Stimulated activated CD8-positive, alpha-beta memory T cell treated with anti-CD3 and anti-CD28 coated beads, Interleukin-7, amount 100 ng/mL, for 4 hours (primary cell): Measurements from ENCODE around the gene PARP1.

ENCODE experiments used
- DNase-seq, 2 donors: peaks; one replicate each; pipeline ENCODE4 v3.0.0-alpha.2; 2020; ENCODE audit warnings: low read depth in 2 of 2

PARP1 gene

DNA sequence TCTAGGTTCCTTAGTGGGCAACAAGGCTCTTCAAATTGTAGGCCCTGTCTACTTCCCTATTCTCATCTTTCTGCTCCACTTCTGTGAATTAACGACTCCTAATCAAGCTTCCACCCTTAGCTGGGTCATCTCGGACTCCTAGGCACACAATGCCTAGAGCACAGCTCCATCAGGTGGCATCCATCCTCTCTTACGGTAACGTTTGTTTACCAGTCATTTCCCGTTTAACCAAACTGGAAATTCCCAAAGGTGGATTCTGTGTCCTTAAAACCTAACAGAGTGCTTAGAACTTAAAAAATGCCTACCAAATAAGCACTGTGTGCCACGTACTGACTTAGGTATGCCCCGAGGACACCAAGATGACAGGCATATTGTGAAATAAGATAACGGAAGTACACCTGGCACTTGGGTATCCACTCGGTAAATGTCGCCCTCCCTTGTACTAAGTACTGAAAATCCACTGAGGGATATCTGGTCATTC lies 1.5 kb downstream of the PARP1 start:
- DNase-seq, result no peak

DNA sequence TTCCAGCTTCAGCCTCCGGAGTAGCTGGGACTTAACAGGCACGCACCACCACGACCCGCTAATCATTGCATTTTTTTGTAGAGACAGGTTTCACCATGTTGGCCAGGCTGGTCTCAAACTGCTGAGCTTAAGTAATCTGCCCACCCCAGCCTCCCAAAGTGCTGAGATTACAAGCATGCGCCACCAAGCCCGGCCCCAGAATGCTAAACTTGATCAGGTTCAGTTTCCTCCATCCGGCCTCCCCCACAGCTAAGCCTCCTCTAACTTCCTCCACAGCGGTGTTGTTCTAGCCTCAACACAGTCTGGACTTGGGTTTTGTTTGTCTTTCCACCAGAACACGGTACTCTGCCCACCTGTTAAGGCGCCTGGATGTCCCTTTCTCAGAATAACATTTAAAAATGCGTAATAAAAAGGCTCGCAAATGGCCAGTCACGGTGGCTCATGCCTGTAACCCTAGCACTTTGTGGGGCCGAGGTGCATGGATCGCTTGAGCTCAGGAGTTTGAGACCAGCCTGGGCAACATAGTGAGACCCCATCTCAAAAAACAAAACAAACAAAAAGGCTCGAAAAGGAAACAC lies 2.4 kb downstream of the PARP1 start:
- DNase-seq, result no peak

DNA sequence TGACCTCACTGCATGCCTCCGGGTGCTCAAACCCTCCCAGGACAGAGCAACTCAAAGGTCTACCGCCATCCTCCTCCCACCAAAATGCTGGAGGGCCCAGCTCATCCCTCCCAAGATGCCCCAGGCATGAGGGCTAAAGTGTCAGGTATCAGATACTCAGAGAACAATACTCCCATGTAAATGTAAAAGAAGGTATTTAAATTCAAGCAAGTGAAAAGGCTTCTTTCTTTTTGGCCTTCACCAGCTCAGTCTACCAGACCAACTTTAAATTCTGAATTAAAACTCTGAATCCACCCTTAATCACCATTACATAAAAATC lies 3.0 kb downstream of the PARP1 start:
- DNase-seq, result no peak

DNA sequence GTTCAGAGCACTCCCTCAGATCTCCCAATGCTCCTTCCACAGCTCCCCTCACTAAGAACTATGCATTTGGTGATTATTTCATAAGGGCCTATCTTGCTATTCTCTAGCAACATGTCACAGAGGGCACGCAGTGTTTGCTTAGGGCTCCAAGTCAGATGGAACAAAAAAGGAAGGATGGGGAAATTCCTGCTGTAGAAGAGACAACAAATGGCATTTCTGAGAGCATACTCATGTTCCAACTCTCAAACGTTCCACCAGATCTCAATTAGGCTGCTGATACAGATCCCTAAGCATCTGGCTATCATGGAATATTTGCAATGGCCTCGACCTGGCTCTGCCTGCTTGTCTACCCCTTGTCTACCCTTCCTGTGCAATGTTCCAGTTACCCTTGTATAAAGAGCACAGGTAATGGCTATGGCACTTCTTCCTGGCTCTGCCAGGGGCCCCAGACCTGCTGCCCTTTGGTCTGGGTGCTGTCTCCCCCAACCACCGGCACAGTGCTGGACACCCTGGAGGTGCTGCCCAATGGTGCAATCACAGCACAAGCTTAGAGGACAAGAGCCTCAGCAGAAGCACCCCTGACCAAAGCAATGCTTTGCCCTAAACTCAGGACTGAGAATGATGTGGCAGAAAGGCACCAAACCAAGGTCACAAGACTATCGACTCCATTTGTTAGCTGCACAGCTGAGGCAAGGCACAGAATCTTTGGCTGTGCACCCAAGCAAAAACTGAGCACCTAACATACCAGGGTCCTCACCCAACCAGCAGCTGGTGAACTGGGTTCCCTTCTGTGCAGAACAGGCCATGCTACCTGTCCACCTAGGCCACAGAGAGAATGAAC lies 3.6 kb downstream of the PARP1 start:
- no peak for DNase-seq

DNA sequence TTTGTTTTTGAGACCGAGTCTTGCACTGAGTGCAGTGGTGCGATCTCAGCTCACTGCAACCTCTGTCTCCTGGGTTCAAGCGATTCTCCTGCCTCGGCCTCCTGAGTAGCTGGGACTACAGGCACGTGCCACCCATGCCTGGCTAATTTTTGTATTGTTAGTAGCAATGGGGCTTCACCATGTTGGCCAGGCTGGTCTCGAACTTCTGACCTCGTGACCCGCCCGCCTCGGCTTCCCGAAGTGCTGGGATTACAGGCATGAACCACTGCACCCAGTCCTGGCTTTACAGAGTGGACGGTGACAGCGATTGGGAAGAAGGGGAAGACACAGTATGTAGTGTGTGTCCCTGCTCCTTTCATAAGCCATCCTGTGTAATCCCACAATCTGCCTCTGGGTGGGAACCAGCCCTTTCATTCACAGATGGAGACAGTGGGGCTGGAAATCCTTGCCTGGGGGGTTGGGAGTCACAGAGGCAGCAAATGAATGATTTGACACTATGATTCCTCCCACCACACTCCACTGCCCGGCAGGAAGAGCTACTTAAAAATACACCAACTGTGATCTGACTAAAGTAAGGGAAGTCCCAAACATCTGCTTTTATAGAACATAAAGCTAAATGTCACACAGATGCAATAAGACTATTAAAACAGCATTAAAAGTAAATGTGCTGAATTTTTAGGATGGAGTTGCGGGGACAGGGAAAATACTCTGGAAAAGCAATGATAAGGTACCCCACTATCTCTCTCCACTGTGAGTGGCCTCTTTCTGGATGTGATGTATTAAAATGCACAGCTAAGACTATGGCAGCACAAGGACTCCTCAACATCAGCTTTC lies 4.5 kb downstream of the PARP1 start:
- DNase-seq, result no peak

DNA sequence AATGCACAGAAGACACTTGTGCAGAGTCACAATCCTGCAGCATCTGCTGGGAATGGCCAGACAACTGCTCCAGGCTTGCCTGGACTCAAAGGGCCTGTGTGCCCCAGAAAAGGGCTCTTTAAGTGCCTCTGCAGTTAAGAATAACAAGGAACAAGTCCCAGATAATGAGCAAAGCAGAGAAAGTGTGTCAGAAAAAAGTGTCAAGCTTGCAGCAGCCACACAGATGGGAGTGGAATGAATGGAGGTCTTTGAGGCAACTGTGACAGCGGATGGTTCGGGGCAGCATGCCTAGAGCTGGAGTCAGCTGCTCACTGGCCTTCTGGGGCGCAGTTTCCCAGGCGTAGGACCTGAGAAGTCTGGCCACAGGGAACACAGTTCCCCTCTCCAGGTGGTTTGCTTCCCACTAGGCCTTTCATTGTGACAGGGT lies 5.1 kb downstream of the PARP1 start:
- DNase-seq, result no peak

DNA sequence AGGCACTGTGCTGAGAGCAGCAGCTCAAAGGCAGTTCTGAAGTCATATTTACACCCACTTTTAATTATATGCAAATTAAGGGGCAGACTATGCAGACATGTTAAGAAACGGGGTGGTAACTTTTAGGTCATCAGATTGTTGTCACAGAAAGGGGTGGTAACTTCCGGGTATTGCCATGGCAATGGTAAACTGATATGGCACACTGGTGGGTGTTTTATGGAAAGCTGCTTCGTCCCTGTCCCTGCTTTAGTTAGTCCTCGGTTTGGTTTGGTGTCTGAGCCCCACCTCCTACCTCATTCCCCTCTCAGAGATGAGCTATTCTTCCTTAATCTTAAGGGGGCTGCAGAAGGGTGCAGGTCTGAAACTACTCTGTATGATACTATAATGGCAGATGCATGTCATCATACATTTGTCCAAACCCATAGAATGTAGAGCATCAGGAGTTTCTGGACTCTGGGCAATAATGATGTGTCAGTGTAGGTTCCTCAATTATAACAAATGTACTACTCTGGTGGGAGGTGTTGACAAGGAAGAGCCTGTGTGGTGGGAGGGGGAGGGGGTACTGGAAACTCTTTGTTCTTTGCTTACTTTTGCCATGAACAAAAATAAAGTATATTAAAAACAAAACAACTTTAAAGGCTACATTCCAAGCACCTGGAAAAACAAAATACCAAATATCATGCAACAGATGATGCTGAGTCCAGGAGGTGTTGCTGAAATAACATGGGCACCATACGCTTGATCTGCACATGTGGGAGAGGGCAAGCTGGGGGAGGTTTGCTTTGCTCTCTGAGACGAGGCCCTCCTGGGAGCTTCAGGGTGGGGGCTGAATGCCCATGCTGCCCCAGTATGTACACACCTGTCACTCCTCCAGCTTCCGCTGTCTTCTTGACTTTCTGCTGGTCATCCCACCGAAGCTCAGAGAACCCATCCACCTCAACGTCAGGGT lies 6.3 kb downstream of the PARP1 start:
- DNase-seq, result no peak

DNA sequence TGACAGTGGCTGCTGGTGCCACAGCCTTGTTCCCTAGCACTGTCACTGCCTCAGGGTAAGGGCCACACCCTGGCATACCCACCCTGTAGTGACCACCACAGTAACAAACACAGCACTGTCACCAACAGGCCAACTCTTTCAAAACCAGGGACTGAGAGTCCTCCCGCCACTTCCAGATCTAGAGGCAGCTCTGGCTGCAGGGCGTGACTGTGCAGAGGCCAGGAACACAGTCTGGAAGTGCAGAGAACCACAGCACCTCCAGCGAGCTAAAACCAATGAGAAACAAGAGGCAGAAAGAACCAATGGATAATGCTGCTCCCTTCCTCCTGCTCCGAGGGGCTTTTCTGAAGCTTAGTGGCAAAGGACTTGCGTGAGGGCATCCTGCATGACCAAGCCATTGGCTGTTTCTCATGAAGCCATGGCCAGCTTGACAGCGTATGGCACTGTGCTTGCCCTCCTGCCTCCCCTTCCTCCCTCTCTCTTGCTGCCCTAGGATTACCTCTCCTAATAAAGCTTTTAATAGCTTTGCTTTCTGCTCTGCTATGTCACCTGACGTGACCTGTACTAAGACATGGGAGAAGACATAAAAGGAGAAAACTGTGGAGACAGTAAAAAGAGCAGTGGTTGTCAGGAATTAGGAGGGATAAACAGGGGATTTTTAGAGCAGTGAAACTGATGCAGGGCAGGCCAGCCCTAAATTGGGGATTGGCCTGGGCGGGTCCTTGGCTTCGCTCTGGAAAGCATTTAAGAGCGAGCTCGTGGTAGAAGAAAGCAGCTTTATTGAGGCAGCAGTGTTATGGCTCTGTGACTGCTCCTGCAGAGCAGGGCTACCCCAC lies 7.2 kb downstream of the PARP1 start:
- DNase-seq, result no peak

DNA sequence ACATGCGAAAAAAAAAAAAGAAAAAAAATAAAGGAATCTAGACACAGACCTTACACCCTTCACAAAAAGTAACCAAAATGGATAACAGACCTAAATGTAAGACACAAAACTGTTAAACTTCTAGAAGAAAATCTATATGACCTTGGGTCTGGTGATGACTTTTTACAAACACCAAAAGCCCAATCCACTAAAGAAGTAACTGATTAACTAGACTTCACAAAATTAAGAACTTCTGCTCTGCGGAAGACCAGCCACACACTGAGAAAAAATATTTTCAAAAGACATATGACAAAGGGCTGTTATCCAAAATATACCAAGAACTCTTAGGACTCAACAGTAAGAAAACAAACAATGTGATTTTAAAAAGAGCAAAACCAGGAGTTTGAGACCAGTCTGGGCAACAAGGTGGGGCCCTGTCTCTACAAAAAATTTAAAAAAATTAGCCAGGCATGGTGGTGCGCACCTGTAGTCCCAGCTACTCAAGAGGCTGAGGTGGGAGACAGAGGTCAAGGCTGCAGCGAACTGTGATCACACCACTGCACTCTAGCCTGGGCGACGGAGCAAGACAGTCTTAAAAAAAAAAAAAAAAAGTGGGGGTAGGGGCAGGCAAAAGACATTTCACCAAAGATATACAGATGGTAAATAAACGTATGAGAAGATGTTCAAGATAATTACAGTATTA lies 9.8 kb downstream of the PARP1 start:
- no peak for DNase-seq

DNA sequence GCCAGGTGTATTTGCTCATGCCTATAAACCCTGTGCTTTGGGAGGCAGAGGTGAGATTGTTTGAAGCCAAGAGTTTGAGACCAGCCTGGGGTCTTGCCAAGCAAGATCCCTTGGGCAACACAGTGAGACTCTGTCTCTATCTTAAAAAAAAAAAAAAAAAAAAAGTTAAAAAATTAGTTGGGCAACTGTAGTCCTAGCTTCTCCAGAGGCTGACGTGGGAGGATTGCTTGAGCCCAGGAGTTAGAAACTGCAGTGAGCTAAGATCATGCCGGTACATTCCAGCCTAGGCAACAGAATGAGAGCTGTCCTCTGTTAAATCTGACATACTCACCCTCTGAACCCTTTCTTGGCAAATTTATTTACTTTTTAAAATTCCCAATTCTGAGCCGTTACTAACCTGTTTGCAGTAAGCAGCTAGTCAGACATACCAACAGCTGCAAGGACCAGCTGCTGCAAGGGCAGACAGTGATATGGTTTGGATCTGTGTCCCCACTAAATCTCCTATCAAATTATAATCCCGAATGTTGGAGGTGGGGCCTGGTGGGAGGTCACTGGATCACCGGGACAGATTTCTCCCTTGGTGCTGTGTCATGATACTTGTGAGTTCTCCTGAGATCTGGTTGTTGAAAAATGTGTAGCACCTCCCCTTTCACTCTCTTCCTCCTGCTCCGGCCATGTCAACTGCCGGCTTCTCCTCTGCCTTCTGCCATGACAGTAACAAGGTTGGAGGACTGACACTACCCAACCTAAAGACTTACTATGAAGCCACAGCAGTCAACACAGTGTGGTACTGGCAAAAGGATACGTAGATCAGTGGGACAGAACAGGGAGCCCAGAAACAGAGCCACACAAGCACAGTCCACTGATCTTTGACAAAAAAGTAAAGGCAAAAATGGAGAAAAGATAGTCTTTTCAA lies 10.6 kb downstream of the PARP1 start:
- no peak for DNase-seq

DNA sequence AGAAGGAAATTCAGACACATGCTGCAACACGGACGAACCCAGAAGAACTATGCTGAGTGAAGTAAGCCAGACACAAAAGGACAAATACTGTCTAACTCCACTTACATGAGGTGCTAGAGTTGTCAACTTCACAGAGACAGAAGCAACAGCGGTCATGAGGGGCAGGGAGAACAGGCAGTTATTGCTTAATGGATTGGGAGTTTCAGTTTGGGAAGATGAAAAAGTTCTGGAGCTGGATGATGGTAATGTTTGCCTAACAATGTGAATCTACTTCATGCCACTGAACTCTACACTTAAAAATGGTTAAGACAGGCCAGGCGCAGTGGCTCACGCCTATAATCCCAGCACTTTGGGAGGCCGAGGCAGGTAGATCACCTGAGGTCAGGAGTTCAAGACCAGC lies 12.1 kb downstream of the PARP1 start:
- no peak for DNase-seq

DNA sequence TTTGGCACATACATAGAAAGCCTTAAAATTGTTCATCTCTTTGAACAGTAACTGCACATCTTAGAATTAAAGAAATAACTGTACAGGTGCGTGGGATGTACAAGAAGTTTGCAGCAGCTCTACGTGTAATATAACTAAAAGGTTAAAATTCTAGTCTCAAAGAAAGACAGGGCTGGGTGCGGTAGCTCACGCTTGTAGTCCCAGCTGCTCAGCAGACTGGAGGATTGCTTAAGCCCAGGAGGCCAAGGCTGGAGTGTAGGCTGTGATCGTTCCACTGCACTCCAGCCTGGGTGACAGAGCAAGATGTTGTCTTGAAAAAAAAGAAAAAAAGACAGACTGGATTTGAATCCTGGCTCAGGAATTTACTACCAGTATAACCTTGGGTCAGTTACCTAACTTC lies 13.4 kb downstream of the PARP1 start:
- DNase-seq, result no peak

DNA sequence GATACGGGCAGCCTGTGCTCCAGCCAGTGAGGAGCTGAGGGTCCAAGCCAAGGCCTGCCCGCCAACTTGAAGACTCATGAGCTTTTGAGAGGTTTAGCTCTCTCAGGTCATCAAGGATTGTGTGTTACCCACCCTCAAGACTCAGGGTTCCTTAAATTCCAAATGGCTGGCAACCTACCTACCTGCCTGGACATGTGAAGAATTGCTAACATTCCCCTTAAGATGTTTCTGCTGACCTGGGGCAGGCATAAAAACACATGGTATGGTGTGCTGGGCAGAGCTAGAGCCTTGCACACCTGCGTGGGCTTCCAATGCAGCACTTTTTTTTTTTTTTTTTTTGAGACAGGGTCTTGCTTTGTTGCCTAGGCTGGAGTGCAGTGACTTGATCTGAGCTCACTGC lies 17.2 kb downstream of the PARP1 start:
- DNase-seq, result no peak

DNA sequence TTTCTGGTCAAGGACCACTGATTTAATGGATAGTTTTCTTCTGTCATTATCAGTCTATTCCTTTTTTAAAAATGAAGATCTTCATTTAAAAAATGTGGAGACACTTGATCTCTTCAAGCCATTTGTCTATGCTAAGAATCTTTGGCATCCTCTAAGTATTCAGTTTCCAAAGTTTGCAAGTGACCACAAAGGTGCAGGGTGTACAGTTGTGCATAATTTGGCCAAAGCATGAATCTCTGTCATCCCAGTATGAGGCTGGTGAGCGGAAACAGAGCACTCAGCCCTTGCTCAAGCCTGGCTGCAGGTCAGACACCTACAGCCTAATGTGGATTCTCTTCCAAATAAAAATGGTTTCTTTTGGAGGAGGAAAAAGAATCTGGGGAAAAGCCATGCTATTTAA lies 19.8 kb downstream of the PARP1 start:
- DNase-seq, result no peak

DNA sequence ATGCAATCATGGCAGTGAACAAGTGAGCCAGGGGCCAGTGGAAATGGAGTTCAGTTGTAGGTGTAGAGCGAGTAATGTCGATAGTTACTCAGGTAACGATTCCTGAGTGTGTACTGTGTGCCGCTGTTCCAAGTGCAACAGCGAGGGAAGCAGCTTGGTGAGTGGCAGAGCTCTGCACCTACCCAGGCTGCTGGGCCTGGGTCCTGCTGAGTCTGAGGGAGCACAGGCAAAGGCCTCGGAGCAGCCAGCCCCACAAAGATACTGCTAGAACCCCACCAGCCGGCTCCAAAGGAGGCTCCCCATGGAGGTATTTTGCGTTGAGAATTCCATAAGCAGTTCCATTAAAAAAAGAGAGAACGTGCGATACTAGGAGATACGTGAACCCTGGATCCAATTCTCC lies 23.2 kb downstream of the PARP1 start:
- DNase-seq, result no peak

DNA sequence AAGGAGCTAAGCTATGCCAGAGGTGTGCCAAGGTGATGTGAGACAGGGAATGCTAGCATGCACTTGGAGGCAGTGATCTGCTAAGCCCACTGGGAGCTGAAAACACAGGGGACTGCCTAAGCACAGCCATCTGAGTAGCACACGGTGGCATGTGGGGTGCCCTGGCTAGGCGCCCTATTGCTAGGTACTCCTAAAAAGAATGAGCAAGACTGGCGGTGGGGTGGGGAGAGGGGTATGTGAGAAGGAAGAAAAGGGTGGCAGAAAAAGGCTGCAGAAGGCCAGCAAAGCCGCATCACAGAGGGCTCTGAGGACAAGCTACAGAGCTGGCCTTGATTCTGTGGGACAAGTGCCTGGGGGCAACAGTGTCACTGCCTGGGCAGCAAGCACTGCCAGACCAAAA lies 23.9 kb downstream of the PARP1 start:
- DNase-seq, result no peak

DNA sequence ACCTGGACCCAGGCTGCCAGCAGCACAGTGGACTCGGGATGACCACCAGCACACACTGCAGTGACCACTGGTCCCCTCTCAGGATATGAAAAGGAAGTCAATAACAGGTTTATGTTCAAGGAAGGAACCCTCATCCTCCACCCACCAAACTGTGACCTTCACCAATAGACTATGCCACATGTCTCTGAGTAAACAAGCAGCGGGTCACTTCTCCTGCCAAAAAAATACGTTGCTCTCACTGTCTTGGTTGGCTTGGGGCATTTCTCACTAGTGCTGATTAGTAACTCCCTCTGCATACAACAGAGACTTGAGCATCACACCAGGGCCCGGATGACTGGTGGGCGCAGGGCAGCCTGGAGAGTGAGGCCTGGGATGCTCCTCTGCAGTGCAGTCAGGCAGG lies 25.9 kb downstream of the PARP1 start:
- DNase-seq, result no peak

DNA sequence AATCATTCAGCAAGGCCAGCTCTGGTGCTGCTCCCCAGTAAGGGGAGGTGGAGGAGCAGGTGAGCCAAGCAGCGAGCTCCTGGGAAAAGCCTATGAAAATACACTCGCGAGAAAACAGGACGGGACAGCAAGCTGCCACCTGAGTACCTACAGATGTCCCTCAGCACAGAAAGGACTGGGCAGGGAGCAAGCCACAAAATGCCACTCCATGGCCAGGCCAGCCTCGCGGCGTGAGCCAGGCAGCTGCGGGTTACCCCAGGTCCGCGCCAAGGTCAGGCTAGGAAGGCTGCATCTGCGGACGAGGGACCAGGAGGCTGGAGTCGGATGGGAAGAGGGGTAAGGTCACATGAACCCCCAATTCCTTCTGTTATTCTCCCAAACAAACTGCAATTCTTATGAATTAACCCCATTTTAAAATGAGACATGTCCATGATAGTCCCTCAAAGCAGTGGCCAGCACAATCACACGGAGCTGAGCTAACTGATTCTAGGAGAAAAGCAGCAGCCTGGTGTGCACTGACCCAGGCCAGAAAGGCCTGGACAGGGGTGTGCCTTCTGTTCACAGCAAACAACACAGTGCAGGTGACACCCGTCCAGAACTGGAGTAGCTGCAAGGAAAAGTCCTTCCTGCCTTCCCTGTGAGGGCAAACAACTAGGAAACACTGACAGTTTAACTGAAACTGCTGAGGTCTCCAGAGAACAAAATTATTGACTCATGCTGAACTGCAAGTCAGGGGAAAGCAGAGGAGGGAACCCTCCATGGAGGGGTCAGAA lies 26.5 kb downstream of the PARP1 start:
- no peak for DNase-seq
